Activated T-helper 17 cell treated with anti-CD3 and anti-CD28 coated beads, Interleukin-2, amount 50 U/mL, for 72 hours (primary cell): ENCODE data around the gene NHEJ1. TPM values are rescaled to one million over a fixed set of nuclear protein-coding genes. Genes with fewer than 3 reads are reported as not detected.
A peak's percentile ranks its signal among the peaks of the same experiment; 100 is the strongest.

Source experiments
- ATAC-seq: fragments of 150-1000 bp; cut with Tn5 transposase; replicated peaks from 2 replicates; pipeline ENCODE4 v1.10.0; 2021; ENCODE audit warnings: mild to moderate bottlenecking, moderate library complexity
- H3K27ac Mint-ChIP-seq: one replicate; pipeline ENCODE4 v1.8.0; 2022; ENCODE audit warnings: mixed read lengths
- H3K27me3 Mint-ChIP-seq: one replicate; pipeline ENCODE4 v1.8.0; 2022; ENCODE audit warnings: mixed read lengths
- H3K36me3 Mint-ChIP-seq: one replicate; pipeline ENCODE4 v1.8.0; 2022; ENCODE audit warnings: low read depth, mild to moderate bottlenecking, mixed read lengths
- H3K4me1 Mint-ChIP-seq: one replicate; pipeline ENCODE4 v1.8.0; 2022; ENCODE audit warnings: mixed read lengths
- H3K4me3 Mint-ChIP-seq: one replicate; pipeline ENCODE4 v1.8.0; 2022; ENCODE audit warnings: mild to moderate bottlenecking, mixed read lengths
- H3K9me3 Mint-ChIP-seq: one replicate; pipeline ENCODE4 v1.8.0; 2022; ENCODE audit warnings: mixed read lengths
- total RNA-seq, 2 donors: library from RNA; stranded (reverse); gene quantifications; one replicate each; pipeline ENCODE4 v1.2.3, GENCODE V29; 2022

Gene NHEJ1
- total RNA-seq, 2 donors from 2014 or later, result 24.1 to 26.6 TPM

- Mint-ChIP-seq H3K4me3 (no peak overlapping the region), H3K27me3 (peaks cover 59% of the 10 kb centered on the region), H3K9me3 (no peaks in the 10 kb centered on the region), H3K36me3 (no peaks in the 10 kb centered on the region), H3K27ac (no peak overlapping the region), H3K4me1 (peaks cover 6% of the 10 kb centered on the region)
- ATAC-seq, result no peak
Observed at GRCh38 chr2:219038600-219038999, 122.0 kb downstream of the NHEJ1 start.

DNA sequence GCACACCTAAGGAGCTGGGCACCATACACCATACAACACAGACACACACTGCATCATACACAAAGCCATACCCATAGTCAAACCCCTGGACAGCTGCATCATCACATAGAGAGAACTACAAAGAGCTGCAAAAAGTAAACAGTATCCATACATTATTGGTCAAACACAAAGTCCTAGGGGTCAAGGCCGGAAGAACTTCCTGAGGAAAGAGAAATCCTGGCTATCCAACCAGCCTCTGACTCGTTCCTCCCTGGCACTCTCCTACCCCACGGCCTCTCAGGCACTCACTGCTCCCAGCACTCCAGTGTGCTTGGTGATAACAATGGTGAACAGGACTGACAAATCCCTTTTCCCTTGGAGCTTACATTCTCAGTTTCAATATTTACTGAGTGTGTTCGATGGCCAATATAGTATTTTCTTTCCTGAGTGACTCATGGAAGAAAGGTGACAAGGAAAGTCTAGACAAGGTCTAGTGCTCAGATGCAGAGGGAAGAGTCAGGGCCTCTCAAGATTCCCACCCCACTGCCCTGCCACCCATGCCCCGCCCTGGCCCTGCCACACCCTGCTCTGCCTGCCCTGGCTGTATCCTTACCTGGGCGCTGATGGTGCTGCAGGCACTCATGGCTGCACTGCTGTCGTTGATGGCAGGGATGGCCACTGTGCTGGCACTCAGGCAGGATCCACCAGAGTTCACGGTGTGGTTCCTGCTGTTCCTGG, 122.7 kb downstream of the NHEJ1 start:
- no peak for ATAC-seq
- H3K9me3 Mint-ChIP-seq, result no peaks in the 10 kb centered on the region

GRCh38 chr2:219035942-219036341, 124.7 kb downstream of the NHEJ1 start:
- H3K4me1 Mint-ChIP-seq, result no peaks in the 10 kb centered on the region
- H3K4me3 Mint-ChIP-seq, result no peak overlapping the region
- peaks cover 44% of the 10 kb centered on the region for H3K27me3 Mint-ChIP-seq
- H3K36me3 Mint-ChIP-seq, result no peaks in the 10 kb centered on the region
- no peak for ATAC-seq
- no peaks in the 10 kb centered on the region for H3K9me3 Mint-ChIP-seq
- H3K27ac Mint-ChIP-seq, result no peak overlapping the region

More for the DNA sequence above, 122.7 kb downstream of the NHEJ1 start:
- Mint-ChIP-seq H3K27ac (no peak overlapping the region), H3K4me3 (no peak overlapping the region), H3K36me3 (no peaks in the 10 kb centered on the region), H3K4me1 (peaks cover 6% of the 10 kb centered on the region), H3K27me3 (peaks cover 56% of the 10 kb centered on the region)

DNA sequence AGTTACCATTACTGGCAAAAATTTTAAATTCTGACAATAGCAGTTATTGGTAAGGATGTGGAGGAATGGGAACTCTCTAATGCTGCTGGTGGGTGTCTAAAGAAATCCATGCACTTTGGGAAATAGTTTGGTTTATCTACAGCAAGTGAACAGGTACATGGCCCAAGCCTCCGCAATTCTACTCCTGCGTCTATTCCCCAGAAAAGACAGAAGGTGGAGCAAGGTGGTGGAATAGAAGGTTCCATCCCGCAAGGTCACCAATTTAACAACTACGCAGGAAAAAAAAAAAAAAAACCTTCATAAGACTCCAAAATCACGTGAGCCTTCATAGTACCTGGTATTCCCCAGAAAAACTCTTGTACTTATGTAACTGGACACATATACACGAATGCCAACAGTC, 125.8 kb downstream of the NHEJ1 start:
- Mint-ChIP-seq H3K9me3 (no peaks in the 10 kb centered on the region), H3K27ac (no peak overlapping the region), H3K36me3 (no peaks in the 10 kb centered on the region), H3K27me3 (peaks cover 37% of the 10 kb centered on the region), H3K4me1 (no peaks in the 10 kb centered on the region), H3K4me3 (no peak overlapping the region)
- ATAC-seq, result no peak

DNA sequence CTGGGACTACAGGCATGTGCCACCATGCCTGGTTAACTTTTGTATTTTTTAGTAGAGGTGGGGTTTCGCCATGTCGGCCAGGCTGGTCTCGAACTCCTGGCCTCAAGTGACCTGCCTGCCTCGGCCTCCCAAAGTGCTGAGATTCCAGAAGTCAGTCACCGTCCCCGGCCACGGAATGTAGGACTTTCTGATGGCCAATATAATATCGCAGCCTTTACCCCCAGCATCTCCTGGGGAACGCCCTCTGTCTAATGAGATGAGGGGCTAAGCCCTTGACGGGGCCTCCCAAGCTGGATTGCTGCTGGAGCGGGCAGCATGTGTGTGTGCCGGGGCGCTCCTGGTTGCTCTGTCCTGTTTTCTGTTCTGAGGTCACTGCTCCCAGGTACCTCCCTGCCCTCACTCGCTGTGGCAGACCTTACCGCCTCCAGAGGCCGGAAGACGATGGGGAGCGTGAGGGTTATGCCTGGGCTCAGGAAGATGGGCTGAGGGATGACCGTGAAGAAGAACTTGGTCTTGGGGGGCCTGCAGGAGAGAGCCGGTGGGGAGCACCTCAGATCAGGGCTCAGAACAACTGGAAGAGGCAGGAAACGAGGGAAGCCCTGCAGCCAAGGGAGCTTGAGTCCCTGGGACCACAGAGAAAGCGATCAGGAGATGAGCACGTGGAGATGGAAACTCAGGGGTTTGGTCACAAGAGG, 128.4 kb downstream of the NHEJ1 start:
- ATAC-seq, result no peak
- Mint-ChIP-seq H3K4me1 (no peaks in the 10 kb centered on the region), H3K4me3 (no peak overlapping the region), H3K9me3 (no peaks in the 10 kb centered on the region), H3K27me3 (peaks cover 25% of the 10 kb centered on the region), H3K36me3 (no peaks in the 10 kb centered on the region), H3K27ac (no peak overlapping the region)

DNA sequence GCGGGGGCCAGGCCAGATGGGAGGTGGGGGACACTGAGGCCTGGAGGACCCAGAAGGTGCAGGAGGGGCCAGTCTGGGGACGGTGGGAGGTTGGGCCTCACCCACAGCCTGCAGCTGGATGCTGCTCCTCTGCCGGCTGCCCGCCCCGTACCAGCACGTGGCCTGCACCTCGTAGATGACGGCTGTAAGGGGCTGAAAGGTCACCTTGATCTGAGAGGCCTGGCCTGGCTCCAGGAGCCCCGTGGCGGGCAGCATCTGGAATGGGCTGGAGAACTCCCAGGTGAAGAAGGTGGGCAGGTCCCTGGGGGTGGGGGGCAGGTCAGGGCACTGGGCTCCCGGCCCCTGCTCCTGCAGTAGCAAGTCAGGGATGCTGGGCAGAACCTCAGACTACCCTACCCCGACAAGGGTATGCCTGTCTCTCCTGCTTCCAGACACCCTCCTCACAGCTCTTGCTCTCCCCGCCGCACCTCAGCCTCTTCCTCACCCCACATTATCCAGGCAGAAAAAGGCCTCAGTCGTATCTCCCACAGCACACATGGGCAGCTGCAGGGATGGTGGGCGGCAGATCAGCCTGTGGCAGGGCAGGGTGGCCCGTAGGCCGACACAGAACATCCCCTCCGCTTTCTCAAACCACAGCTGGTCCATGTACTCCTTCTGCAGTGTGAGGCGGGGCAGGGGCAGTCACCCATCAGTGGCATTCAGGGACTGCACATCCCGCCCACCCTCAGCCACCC, 129.4 kb downstream of the NHEJ1 start:
- ATAC-seq, result no peak
- H3K9me3 Mint-ChIP-seq, result no peaks in the 10 kb centered on the region
- no peaks in the 10 kb centered on the region for H3K4me1 Mint-ChIP-seq
- H3K4me3 Mint-ChIP-seq, result no peak overlapping the region
- no peaks in the 10 kb centered on the region for H3K36me3 Mint-ChIP-seq
- no peak overlapping the region for H3K27ac Mint-ChIP-seq
- H3K27me3 Mint-ChIP-seq, result peaks cover 21% of the 10 kb centered on the region

DNA sequence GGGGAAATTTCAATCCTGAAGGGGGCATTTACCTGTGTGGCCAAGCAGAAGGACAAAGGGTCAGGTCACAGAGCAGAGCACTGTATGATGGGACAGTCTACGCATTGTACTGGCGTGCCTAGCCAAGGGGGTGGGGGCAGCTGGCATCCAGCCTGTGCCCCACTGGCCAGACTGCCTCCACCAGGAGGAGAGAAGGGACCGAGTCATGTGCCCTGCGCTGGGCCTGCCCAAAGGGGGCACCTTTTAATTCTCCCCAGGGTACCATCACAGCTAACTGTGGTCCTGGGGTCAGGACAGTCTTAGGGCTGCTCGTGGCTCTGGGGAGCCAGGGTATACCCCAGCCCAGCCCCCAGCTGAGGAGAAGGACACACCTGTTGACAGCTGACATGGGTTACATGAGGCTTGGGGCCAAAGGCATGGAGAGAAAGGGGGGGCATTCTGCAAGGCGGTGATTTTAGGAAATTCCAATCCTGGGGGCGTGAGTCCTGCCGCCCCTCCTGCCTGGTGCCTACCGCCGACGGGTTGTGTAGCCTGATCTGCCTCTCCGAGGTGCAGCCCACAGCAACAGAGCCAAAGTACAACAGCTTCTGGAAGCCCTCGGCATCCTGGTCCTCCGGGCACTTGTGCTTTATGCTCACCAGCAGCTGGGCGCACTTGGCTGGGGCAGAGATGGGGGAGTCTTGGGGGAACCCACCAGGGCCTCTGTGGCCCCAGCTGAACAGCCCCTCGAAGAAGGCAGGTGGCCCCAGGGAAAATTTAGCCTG, 130.3 kb downstream of the NHEJ1 start:
- ATAC-seq, result no peak

GRCh38 chr2:219029829-219030165, 130.8 kb downstream of the NHEJ1 start:
- no peak overlapping the region for H3K27ac Mint-ChIP-seq
- H3K4me3 Mint-ChIP-seq, result no peak overlapping the region
- H3K27me3 Mint-ChIP-seq, result peaks cover 16% of the 10 kb centered on the region
- no peaks in the 10 kb centered on the region for H3K4me1 Mint-ChIP-seq
- no peaks in the 10 kb centered on the region for H3K36me3 Mint-ChIP-seq
- ATAC-seq, result peak; percentile 88
- H3K9me3 Mint-ChIP-seq, result no peaks in the 10 kb centered on the region

More for the DNA sequence above, 130.3 kb downstream of the NHEJ1 start:
- no peaks in the 10 kb centered on the region for H3K4me1 Mint-ChIP-seq
- peaks cover 16% of the 10 kb centered on the region for H3K27me3 Mint-ChIP-seq
- no peak overlapping the region for H3K4me3 Mint-ChIP-seq
- no peaks in the 10 kb centered on the region for H3K9me3 Mint-ChIP-seq
- no peak overlapping the region for H3K27ac Mint-ChIP-seq
- no peaks in the 10 kb centered on the region for H3K36me3 Mint-ChIP-seq

DNA sequence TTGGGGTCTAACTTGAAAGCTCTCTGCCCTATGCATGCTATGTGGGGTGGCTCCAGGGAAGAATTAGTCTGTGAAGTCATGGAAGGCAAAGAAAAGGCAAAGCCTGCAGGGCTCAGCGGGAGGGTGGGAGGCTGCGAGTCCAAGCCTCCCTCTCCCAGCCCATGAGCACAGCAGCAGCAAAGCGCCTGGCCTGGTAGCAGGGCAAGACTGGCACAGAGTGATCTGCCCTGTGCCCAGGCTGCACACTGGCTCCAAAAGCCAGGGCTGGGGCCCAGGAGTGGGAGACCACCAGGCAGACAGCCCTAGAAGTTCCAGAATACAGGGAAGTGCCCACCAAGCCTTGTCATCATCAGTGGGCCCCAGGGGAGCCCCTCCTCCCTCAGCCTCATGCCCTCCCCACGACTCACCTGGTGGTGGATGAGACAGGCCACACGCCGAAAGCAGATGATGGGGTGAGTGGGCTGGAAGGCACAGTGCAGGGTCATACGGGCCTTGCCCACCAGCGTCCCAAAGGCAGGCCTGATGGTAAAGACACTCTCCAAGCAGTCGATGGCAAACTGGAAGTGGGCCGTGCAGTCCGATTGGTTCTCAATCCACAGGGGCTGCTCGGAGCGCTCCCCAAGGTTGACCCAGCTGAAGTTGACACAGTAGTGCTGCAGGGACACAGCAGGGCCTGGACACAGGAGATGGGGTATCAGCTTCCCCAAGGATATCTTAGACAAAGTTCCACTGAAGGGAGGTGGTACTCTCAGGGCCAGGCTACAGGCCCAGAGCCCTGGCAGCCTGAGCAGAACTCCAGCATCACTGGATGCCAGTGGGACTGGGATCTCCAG, 131.4 kb downstream of the NHEJ1 start:
- Mint-ChIP-seq H3K4me1 (no peaks in the 10 kb centered on the region), H3K27ac (no peak overlapping the region), H3K9me3 (no peaks in the 10 kb centered on the region), H3K36me3 (no peaks in the 10 kb centered on the region), H3K4me3 (no peak overlapping the region), H3K27me3 (peaks cover 13% of the 10 kb centered on the region)
- peak; percentile 25 for ATAC-seq

GRCh38 chr2:219028141-219028540, 132.5 kb downstream of the NHEJ1 start:
- H3K27me3 Mint-ChIP-seq, result peaks cover 10% of the 10 kb centered on the region
- no peak for ATAC-seq
- no peaks in the 10 kb centered on the region for H3K36me3 Mint-ChIP-seq
- no peak overlapping the region for H3K4me3 Mint-ChIP-seq
- no peaks in the 10 kb centered on the region for H3K9me3 Mint-ChIP-seq
- H3K4me1 Mint-ChIP-seq, result no peaks in the 10 kb centered on the region
- H3K27ac Mint-ChIP-seq, result no peak overlapping the region

GRCh38 chr2:219027511-219028055, 133.0 kb downstream of the NHEJ1 start:
- Mint-ChIP-seq H3K4me3 (no peak overlapping the region), H3K9me3 (no peaks in the 10 kb centered on the region), H3K27me3 (peaks cover 7% of the 10 kb centered on the region), H3K27ac (no peak overlapping the region), H3K4me1 (no peaks in the 10 kb centered on the region), H3K36me3 (no peaks in the 10 kb centered on the region)
- ATAC-seq, result no peak

DNA sequence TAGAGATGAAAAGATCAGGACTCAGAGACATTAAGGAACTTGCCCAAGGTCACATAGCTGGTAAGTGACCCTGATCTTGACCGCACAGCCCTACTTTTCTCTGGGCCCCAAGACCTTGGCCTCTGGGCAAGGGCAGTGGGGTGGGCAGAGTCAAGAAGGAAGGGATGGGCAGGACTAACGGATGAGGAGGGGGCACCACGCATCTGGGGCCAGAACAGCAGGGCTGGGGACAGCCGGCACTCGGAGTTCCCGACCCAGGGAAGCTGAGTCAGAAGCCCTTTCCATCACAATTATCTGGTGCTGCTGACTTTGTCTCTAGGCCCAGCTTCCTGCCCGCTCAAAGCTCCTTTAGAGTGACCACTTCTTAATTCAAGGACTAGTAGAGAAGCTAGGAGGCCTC, 133.7 kb downstream of the NHEJ1 start:
- no peaks in the 10 kb centered on the region for H3K36me3 Mint-ChIP-seq
- H3K27ac Mint-ChIP-seq, result no peak overlapping the region
- H3K4me1 Mint-ChIP-seq, result no peaks in the 10 kb centered on the region
- H3K4me3 Mint-ChIP-seq, result no peak overlapping the region
- peaks cover 3% of the 10 kb centered on the region for H3K27me3 Mint-ChIP-seq
- no peaks in the 10 kb centered on the region for H3K9me3 Mint-ChIP-seq
- no peak for ATAC-seq

GRCh38 chr2:219025637-219026585, 134.7 kb downstream of the NHEJ1 start:
- Mint-ChIP-seq H3K27me3 (peaks cover 3% of the 10 kb centered on the region), H3K27ac (no peak overlapping the region), H3K4me1 (no peaks in the 10 kb centered on the region), H3K9me3 (no peaks in the 10 kb centered on the region), H3K36me3 (no peaks in the 10 kb centered on the region), H3K4me3 (no peak overlapping the region)
- no peak for ATAC-seq
